Type B pancreatic cell (in vitro differentiated cells): ENCODE results near the gene RAB36. TPM values are rescaled to one million over a fixed set of nuclear protein-coding genes. Genes with fewer than 3 reads are reported as not detected.

ENCODE experiments used
- DNase-seq: peaks from one replicate; pipeline ENCODE4 v3.0.0; 2021; ENCODE audit warnings: mixed read lengths; ENCODE audit not compliant: unreplicated experiment; ENCODE audit errors: extremely low spot score
- H3K27ac Mint-ChIP-seq: 2 replicates; pipeline ENCODE4 v1.8.0; 2021; ENCODE audit warnings: mild to moderate bottlenecking, mixed read lengths
- H3K27me3 Mint-ChIP-seq: 2 replicates; pipeline ENCODE4 v1.8.0; 2021; ENCODE audit warnings: mixed read lengths
- H3K36me3 Mint-ChIP-seq: 2 replicates; pipeline ENCODE4 v1.8.0; 2021; ENCODE audit warnings: mixed read lengths
- H3K4me1 Mint-ChIP-seq: one replicate; pipeline ENCODE4 v1.8.0; 2021; ENCODE audit warnings: mixed read lengths; ENCODE audit not compliant: unreplicated experiment
- H3K4me3 Mint-ChIP-seq: 2 replicates; pipeline ENCODE4 v1.8.0; 2021; ENCODE audit warnings: mild to moderate bottlenecking, mixed read lengths
- H3K9me3 Mint-ChIP-seq: 2 replicates; pipeline ENCODE4 v1.8.0; 2021; ENCODE audit warnings: mixed read lengths
- total RNA-seq: library from RNA; stranded (reverse); gene quantifications from 2 replicates; pipeline ENCODE4 v1.2.1, GENCODE V29; 2021; ENCODE audit warnings: low replicate concordance
- TF ChIP-seq, protein P1 (sequence below): fragments of 200-600 bp; sonication (generic); conservative IDR thresholded peaks from 2 replicates; pipeline ENCODE4 v1.5.0; 2021; ENCODE audit warnings: antibody characterized with exemption, mild to moderate bottlenecking

Gene RAB36
- total RNA-seq, 1 donor from 2014 or later = 18.4 TPM

GRCh38 chr22:23206915-23207314, 61.6 kb downstream of the RAB36 start:
- H3K4me3 Mint-ChIP-seq = no peak overlapping the region
- DNase-seq = no peak
- H3K9me3 Mint-ChIP-seq = no peaks in the 10 kb centered on the region
- peaks cover 10% of the 10 kb centered on the region for H3K36me3 Mint-ChIP-seq
- no peaks in the 10 kb centered on the region for H3K27me3 Mint-ChIP-seq
- H3K27ac Mint-ChIP-seq = no peak overlapping the region
- TF ChIP-seq, protein P1, sequence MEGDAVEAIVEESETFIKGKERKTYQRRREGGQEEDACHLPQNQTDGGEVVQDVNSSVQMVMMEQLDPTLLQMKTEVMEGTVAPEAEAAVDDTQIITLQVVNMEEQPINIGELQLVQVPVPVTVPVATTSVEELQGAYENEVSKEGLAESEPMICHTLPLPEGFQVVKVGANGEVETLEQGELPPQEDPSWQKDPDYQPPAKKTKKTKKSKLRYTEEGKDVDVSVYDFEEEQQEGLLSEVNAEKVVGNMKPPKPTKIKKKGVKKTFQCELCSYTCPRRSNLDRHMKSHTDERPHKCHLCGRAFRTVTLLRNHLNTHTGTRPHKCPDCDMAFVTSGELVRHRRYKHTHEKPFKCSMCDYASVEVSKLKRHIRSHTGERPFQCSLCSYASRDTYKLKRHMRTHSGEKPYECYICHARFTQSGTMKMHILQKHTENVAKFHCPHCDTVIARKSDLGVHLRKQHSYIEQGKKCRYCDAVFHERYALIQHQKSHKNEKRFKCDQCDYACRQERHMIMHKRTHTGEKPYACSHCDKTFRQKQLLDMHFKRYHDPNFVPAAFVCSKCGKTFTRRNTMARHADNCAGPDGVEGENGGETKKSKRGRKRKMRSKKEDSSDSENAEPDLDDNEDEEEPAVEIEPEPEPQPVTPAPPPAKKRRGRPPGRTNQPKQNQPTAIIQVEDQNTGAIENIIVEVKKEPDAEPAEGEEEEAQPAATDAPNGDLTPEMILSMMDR = no peak
- peaks cover 11% of the 10 kb centered on the region for H3K4me1 Mint-ChIP-seq

GRCh38 chr22:23207729-23208393, 62.6 kb downstream of the RAB36 start:
- no peak for DNase-seq
- TF ChIP-seq, protein P1 = no peak
- H3K27me3 Mint-ChIP-seq = no peaks in the 10 kb centered on the region
- H3K9me3 Mint-ChIP-seq = no peaks in the 10 kb centered on the region
- H3K4me1 Mint-ChIP-seq = peaks cover 7% of the 10 kb centered on the region
- H3K36me3 Mint-ChIP-seq = peaks cover 10% of the 10 kb centered on the region
- H3K27ac Mint-ChIP-seq = no peak overlapping the region
- H3K4me3 Mint-ChIP-seq = no peak overlapping the region

DNA sequence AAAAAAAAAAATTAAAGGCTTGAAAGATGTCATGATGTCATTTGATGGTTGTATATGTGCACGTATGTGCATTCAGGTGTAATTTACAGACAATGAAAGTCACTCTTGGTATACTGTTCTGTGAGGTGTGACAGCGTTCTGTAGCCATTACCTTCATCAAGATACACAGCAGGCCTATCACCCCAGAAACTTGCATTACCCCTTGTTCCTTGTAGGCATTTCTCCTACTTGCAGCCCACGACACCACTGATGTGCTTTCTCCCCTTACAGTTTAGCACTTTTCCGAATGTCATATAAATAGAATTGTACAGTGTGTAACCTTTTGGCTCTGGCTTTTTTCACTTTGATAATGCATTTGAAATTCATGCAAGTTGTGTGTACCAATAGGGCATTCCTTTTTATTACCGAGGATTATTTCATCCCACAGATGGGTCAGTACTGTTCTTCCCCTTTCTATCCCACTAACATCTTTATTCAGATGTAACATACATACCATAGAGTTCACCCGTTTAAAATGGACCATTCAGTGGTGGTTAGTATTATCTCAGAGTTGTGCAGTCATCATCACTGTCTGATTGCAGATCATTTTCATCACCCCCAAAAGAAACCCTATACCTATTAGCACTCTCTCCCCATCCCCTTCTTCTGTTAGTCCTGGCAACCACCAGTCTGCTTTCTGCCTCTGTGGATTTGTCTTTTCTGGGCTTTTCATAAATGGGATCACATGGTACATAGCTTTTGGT, 65.3 kb downstream of the RAB36 start:
- TF ChIP-seq, protein P1 = no peak
- Mint-ChIP-seq H3K4me3 (no peak overlapping the region), H3K27me3 (no peaks in the 10 kb centered on the region), H3K9me3 (no peaks in the 10 kb centered on the region), H3K27ac (no peak overlapping the region), H3K36me3 (peaks cover 10% of the 10 kb centered on the region), H3K4me1 (peaks cover 19% of the 10 kb centered on the region)
- no peak for DNase-seq

- peaks cover 8% of the 10 kb centered on the region for H3K36me3 Mint-ChIP-seq
- no peak overlapping the region for H3K27ac Mint-ChIP-seq
- no peak overlapping the region for H3K4me3 Mint-ChIP-seq
- peaks cover 26% of the 10 kb centered on the region for H3K4me1 Mint-ChIP-seq
- TF ChIP-seq, protein P1 = no peak
- no peaks in the 10 kb centered on the region for H3K27me3 Mint-ChIP-seq
- H3K9me3 Mint-ChIP-seq = no peaks in the 10 kb centered on the region
- DNase-seq = no peak
Observed at GRCh38 chr22:23211622-23212021, 66.3 kb downstream of the RAB36 start.

DNA sequence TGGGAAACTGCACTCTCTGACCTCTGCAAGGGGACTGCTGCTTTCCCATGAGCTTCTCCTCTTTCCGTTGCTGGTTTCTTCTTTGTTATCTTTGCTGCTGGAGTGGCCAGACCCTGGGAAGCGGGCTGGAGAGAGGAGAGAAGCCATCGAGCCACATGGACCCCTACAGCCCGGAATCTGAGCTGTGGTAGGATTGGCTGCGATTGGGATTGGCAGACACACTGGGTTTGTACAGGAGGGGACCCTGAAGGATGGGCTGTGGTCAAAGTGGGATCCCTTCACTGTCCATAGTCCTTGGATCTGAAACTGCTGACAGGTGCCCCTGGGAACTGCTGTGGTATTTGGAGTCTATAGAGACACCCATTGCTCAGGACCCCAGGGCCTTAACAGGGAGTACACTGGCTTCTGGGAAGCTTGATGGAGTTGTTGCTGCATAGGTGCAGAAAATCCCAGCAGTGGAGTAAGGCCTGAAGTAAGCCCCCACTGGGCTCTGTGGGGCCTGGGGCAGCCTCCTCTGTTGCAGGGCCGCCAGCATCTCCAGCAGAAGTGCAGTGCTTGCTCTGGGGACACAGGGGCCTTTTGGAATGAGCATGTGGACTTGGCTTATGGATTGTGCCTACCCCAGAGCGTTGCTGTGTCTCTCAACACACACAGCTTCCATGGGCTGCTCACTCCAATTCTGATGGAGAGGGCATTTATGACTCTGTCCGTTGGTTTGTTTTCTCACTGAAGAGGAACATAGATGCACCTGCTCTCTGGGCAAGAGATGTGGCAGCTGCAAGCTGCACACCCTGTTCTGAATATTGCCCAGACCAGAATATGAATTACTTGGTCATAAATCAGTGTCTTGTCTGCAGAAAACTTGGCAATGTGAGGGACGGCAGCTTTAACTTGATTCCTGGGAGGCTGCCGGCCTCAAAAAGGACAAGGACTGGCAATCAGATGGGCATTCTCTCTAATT, 67.1 kb downstream of the RAB36 start:
- Mint-ChIP-seq H3K9me3 (no peaks in the 10 kb centered on the region), H3K27ac (no peak overlapping the region), H3K4me3 (no peak overlapping the region), H3K4me1 (peaks cover 33% of the 10 kb centered on the region), H3K27me3 (no peaks in the 10 kb centered on the region), H3K36me3 (peaks cover 4% of the 10 kb centered on the region)
- no peak for DNase-seq
- TF ChIP-seq, protein P1 = no peak
